ENCODE measurements around the gene TRIM9.

Gene TRIM9

GRCh38 chr14:50984036-50984710 is 110.7 kb downstream of the TRIM9 start:
- DNase-seq (ENCODE audit: low spot score) = no peak
- TF ChIP-seq CTCF (IDR thresholded peaks at IDR 0.05; ENCODE audit: extremely low read depth, missing control alignments) = no peak

GRCh38 chr14:50979941-50980850 is 114.7 kb downstream of the TRIM9 start:
- no peak for DNase-seq (ENCODE audit: low spot score)
- TF ChIP-seq CTCF (IDR thresholded peaks at IDR 0.05; ENCODE audit: extremely low read depth, missing control alignments) = no peak

GRCh38 chr14:50978888-50979287 is 116.0 kb downstream of the TRIM9 start:
- no peak for TF ChIP-seq CTCF (IDR thresholded peaks at IDR 0.05; ENCODE audit: extremely low read depth, missing control alignments)
- DNase-seq (ENCODE audit: low spot score) = no peak

GRCh38 chr14:50978529-50978871 is 116.4 kb downstream of the TRIM9 start:
- TF ChIP-seq CTCF (IDR thresholded peaks at IDR 0.05; ENCODE audit: extremely low read depth, missing control alignments) = no peak
- DNase-seq (ENCODE audit: low spot score) = no peak

GRCh38 chr14:50977863-50978528 is 116.9 kb downstream of the TRIM9 start:
- no peak for TF ChIP-seq CTCF (IDR thresholded peaks at IDR 0.05; ENCODE audit: extremely low read depth, missing control alignments)
- no peak for DNase-seq (ENCODE audit: low spot score)

- TF ChIP-seq CTCF (IDR thresholded peaks at IDR 0.05; ENCODE audit: extremely low read depth, missing control alignments) = no peak
- no peak for DNase-seq (ENCODE audit: low spot score)
Observed at GRCh38 chr14:50974118-50974517, 120.8 kb downstream of the TRIM9 start.

GRCh38 chr14:50972734-50973133 is 122.2 kb downstream of the TRIM9 start:
- no peak for TF ChIP-seq CTCF (IDR thresholded peaks at IDR 0.05; ENCODE audit: extremely low read depth, missing control alignments)
- no peak for DNase-seq (ENCODE audit: low spot score)

Data from GM20000 (cell line).